ENCODE measurements around the gene DIO3. TPM values are rescaled to one million over a fixed set of nuclear protein-coding genes. Genes with fewer than 3 reads are reported as not detected.

DIO3 gene
- not detected in 2 replicates for total RNA-seq

GRCh38 chr14:101561145-101561896, at the start of gene DIO3:
Gene DIO3 (plus strand): TSS chr14:101561495.

Other genes with a start within 250 kb of the DIO3 start
- gene PPP2R5C, start 200.2 kb downstream of the DIO3 start, total RNA-seq, result 118 and 124 TPM in 2 replicates